DND-41 (cell line): ENCODE results near the gene AP2A1.

Experiments used
- ATAC-seq: fragments of 200-7000 bp; cut with Tn5 transposase; 3 replicates; pipeline ENCODE4 v1.9.1; 2021; ENCODE audit warnings: low read depth; ENCODE audit not compliant: insufficient read depth
- DNase-seq: peaks from one replicate; pipeline ENCODE4 v3.0.0-alpha.2; 2020
- H2AFZ ChIP-seq: 2 replicates; pipeline ENCODE4 v1.6.0; 2012; ENCODE audit warnings: low read depth, low read length
- H3K27ac ChIP-seq: 2 replicates; pipeline ENCODE4 v1.5.1; 2012; ENCODE audit warnings: low read length, inconsistent platforms
- H3K27me3 ChIP-seq: fragments of 200-600 bp; sonication (generic); 2 replicates; pipeline ENCODE4 v1.6.0; 2012; ENCODE audit warnings: low read length, mild to moderate bottlenecking, inconsistent platforms; ENCODE audit not compliant: insufficient read depth, poor library complexity
- H3K36me3 ChIP-seq: 2 replicates; pipeline ENCODE4 v1.5.1; 2012; ENCODE audit warnings: low read length, inconsistent platforms; ENCODE audit not compliant: insufficient read depth
- H3K4me1 ChIP-seq: 2 replicates; pipeline ENCODE4 v1.5.1; 2012; ENCODE audit warnings: mild to moderate bottlenecking, low read length; ENCODE audit not compliant: insufficient read depth
- H3K4me2 ChIP-seq: 2 replicates; pipeline ENCODE4 v1.6.0; 2012; ENCODE audit warnings: mild to moderate bottlenecking, moderate library complexity, low read length, inconsistent platforms; ENCODE audit not compliant: insufficient read depth
- H3K4me3 ChIP-seq, 2 experiments: fragments of 200-600 bp in 1 of 2; shearing (Covaris generic) in 1 of 2; 2 replicates each; pipeline ENCODE4 v1.5.1; 2012 to 2016; ENCODE audit warnings: inconsistent platforms in 2 of 2, low read length in 2 of 2, mild to moderate bottlenecking in 2 of 2, low read depth in 1 of 2, moderate library complexity in 1 of 2
- H3K79me2 ChIP-seq: 2 replicates; pipeline ENCODE4 v1.6.0; 2012; ENCODE audit warnings: low read length, inconsistent platforms; ENCODE audit not compliant: insufficient read depth
- H3K9ac ChIP-seq: 2 replicates; pipeline ENCODE4 v1.6.0; 2012; ENCODE audit warnings: low read depth, mild to moderate bottlenecking, inconsistent platforms, low read length, moderate library complexity
- H3K9me3 ChIP-seq: 2 replicates; pipeline ENCODE4 v1.5.1; 2012; ENCODE audit warnings: low read length, moderate library complexity, mild to moderate bottlenecking, inconsistent platforms; ENCODE audit not compliant: insufficient read depth, severe bottlenecking
- H4K20me1 ChIP-seq: 2 replicates; pipeline ENCODE4 v1.6.0; 2012; ENCODE audit warnings: low read length; ENCODE audit not compliant: insufficient read depth
- EZH2 ChIP-seq: IDR thresholded peaks from 3 replicates; pipeline ENCODE4 v1.6.1; 2012; ENCODE audit warnings: borderline replicate concordance, low read depth, mild to moderate bottlenecking, moderate library complexity, low read length, inconsistent platforms; ENCODE audit not compliant: severe bottlenecking
- TF ChIP-seq, protein P1 (sequence below): IDR thresholded peaks from 2 replicates; pipeline ENCODE4 v1.5.1; 2012; ENCODE audit warnings: borderline replicate concordance, low read length, moderate library complexity, mild to moderate bottlenecking; ENCODE audit not compliant: poor library complexity, severe bottlenecking; ENCODE audit errors: extremely low read depth

The AP2A1 gene

DNA sequence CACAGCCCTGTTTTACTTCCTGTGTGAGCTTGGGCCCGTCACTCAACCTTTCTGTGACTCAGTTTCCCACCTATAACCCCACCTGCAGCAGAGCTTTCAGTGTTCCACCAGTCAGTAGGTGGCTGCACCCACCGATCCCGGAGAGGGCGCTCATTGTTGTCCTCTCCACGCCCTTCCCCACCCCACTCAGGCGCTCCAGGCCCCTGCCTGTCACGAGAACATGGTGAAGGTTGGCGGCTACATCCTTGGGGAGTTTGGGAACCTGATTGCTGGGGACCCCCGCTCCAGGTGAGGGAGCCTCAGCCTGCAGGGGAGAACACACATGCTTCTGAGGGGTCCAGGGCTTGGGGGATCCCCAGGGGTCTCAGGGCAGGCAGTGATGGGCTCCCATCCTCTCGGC is 34.0 kb downstream of the AP2A1 start:
- TF ChIP-seq EZH2: no peak
- TF ChIP-seq, protein P1, sequence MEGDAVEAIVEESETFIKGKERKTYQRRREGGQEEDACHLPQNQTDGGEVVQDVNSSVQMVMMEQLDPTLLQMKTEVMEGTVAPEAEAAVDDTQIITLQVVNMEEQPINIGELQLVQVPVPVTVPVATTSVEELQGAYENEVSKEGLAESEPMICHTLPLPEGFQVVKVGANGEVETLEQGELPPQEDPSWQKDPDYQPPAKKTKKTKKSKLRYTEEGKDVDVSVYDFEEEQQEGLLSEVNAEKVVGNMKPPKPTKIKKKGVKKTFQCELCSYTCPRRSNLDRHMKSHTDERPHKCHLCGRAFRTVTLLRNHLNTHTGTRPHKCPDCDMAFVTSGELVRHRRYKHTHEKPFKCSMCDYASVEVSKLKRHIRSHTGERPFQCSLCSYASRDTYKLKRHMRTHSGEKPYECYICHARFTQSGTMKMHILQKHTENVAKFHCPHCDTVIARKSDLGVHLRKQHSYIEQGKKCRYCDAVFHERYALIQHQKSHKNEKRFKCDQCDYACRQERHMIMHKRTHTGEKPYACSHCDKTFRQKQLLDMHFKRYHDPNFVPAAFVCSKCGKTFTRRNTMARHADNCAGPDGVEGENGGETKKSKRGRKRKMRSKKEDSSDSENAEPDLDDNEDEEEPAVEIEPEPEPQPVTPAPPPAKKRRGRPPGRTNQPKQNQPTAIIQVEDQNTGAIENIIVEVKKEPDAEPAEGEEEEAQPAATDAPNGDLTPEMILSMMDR: no peak
- Histone ChIP-seq H3K4me1 (no peaks in the 10 kb centered on the region), H3K9me3 (no peaks in the 10 kb centered on the region), H4K20me1 (0 out of 2 replicates have a peak, but pooled peaks cover 6% of the 10 kb centered on the region), H3K27ac (no peak overlapping the region), H3K4me3 (no peak overlapping the region), H3K9ac (no peak overlapping the region), H2AFZ (no peak overlapping the region), H3K4me2 (no peak overlapping the region), H3K27me3 (no peaks in the 10 kb centered on the region), H3K36me3 (peaks cover 84% of the 10 kb centered on the region), H3K79me2 (no peaks in the 10 kb centered on the region)
- ATAC-seq (no peak), DNase-seq (no peak)

DNA sequence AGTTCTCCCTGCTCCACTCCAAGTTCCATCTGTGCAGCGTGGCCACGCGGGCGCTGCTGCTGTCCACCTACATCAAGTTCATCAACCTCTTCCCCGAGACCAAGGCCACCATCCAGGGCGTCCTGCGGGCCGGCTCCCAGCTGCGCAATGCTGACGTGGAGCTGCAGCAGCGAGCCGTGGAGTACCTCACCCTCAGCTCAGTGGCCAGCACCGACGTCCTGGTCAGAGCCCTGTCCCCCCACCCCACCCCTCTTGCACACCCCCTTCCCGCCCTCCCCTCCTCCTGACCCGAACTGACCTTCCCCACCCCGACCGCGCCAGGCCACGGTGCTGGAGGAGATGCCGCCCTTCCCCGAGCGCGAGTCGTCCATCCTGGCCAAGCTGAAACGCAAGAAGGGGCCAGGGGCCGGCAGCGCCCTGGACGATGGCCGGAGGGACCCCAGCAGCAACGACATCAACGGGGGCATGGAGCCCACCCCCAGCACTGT is 34.6 kb downstream of the AP2A1 start:
- Histone ChIP-seq H3K9ac (no peak overlapping the region), H3K4me3 (no peak overlapping the region), H3K4me2 (no peak overlapping the region), H3K9me3 (no peaks in the 10 kb centered on the region), H3K27ac (no peak overlapping the region), H3K79me2 (no peaks in the 10 kb centered on the region), H3K36me3 (peaks cover 84% of the 10 kb centered on the region), H4K20me1 (0 out of 2 replicates have a peak, but pooled peaks cover 6% of the 10 kb centered on the region), H2AFZ (no peak overlapping the region), H3K4me1 (no peaks in the 10 kb centered on the region), H3K27me3 (no peaks in the 10 kb centered on the region)
- no peak for ATAC-seq
- TF ChIP-seq EZH2: no peak
- TF ChIP-seq, protein P1: no peak
- DNase-seq: no peak

DNA sequence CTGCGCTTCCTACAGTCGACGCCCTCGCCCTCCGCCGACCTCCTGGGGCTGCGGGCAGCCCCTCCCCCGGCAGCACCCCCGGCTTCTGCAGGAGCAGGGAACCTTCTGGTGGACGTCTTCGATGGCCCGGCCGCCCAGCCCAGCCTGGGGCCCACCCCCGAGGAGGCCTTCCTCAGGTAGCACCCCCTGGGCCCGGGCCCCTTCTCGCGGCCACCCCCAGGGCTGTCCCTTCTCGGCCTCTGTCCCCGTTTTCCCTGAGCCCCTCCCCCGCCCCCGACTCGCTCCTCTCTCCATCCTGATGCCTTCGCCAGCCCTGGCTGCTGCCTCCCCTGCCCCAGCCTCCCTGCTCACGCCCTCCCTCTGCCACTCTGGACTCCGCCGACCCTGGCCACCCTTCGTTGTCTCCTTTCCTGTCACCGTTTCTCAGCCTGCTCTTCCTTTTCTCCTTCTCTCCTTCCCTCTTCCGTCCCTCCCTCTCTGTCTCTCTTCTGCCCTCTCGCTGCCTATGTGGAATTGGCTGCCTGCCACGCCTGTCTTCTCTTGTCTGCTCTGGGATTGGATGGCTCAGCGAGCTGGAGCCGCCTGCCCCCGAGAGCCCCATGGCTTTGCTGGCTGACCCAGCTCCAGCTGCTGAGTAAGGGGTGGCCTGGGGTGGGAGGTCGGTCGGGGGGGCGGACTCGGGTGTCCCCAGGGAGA is 35.3 kb downstream of the AP2A1 start:
- H3K9me3 ChIP-seq: no peaks in the 10 kb centered on the region
- H3K4me1 ChIP-seq: no peaks in the 10 kb centered on the region
- H3K36me3 ChIP-seq: peaks cover 82% of the 10 kb centered on the region
- no peak overlapping the region for H3K4me3 ChIP-seq
- H4K20me1 ChIP-seq: 0 out of 2 replicates have a peak, but pooled peaks cover 6% of the 10 kb centered on the region
- no peaks in the 10 kb centered on the region for H3K27me3 ChIP-seq
- H3K9ac ChIP-seq: no peak overlapping the region
- TF ChIP-seq, protein P1: no peak
- no peak for TF ChIP-seq EZH2
- no peak for ATAC-seq
- H3K4me2 ChIP-seq: no peak overlapping the region
- H2AFZ ChIP-seq: no peak overlapping the region
- H3K27ac ChIP-seq: no peak overlapping the region
- no peak for DNase-seq
- H3K79me2 ChIP-seq: no peaks in the 10 kb centered on the region
